Subcutaneous abdominal adipose tissue (tissue), 5 donors: ENCODE measurements around the gene TPM1.
"Not testable (repeated sequence)": the region's sequence is repeated elsewhere in the genome, so short reads cannot be mapped to it uniquely, and the experiment has no call there.

Source experiments
- H3K27ac ChIP-seq: one replicate; pipeline ENCODE4 v1.7.0; 2013; ENCODE audit warnings: low read depth, mild to moderate bottlenecking, inconsistent platforms, low read length, moderate library complexity
- H3K27me3 ChIP-seq, 5 donors: one replicate each; pipeline ENCODE4 v1.7.0; 2013; ENCODE audit warnings: low read length in 5 of 5, inconsistent platforms in 1 of 5; ENCODE audit not compliant: control insufficient read depth in 5 of 5, insufficient read depth in 4 of 5
- H3K36me3 ChIP-seq, 5 donors: one replicate each; pipeline ENCODE4 v1.7.0; 2013; ENCODE audit warnings: low read length in 5 of 5; ENCODE audit not compliant: control insufficient read depth in 5 of 5, insufficient read depth in 5 of 5
- H3K4me1 ChIP-seq, 5 donors: one replicate each; pipeline ENCODE4 v1.7.0; 2013; ENCODE audit warnings: low read length in 5 of 5, mild to moderate bottlenecking in 3 of 5, moderate library complexity in 1 of 5; ENCODE audit not compliant: control insufficient read depth in 5 of 5, insufficient read depth in 5 of 5
- H3K4me3 ChIP-seq, 5 donors: one replicate each; pipeline ENCODE4 v1.7.0; 2013; ENCODE audit warnings: low read length in 5 of 5, low read depth in 1 of 5
- H3K9ac ChIP-seq, 5 donors: one replicate each; pipeline ENCODE4 v1.7.0; 2013; ENCODE audit warnings: low read length in 5 of 5, mild to moderate bottlenecking in 4 of 5, moderate library complexity in 3 of 5
- H3K9me3 ChIP-seq, 5 donors: one replicate each; pipeline ENCODE4 v1.7.0; 2013; ENCODE audit warnings: low read length in 5 of 5; ENCODE audit not compliant: control insufficient read depth in 5 of 5
- donor health status: healthy.
- donor health status: healthy.
- donor health status: healthy.
- donor health status: healthy.
- donor health status: healthy.

Gene TPM1

DNA sequence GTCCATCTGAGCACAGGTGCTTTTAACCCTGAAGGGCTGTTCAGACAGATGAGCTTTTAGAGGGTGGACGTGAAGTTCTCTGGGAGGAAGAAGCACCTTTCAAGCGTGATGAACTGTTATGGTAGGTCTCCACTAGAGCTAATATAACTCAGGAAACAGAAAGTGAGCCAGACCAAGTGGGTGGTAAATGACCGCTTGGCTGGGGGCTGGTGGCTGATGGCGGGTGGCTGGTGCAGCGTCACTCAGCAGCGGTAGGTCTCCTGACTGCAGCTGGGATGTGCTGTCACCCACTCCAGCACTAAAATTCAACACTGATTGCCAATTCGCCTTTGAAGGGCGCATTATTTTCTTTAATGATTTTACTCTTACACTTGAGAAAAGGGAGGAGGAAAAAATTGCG lies 47.9 kb downstream of the TPM1 start:
- peaks cover 8 to 20% (median 12%) of the 10 kb centered on the region in 5 donors for H3K4me1 ChIP-seq
- no peaks in the 10 kb centered on the region for H3K9me3 ChIP-seq
- no peak overlapping the region for H3K4me3 ChIP-seq
- H3K9ac ChIP-seq = no peak overlapping the region
- H3K27me3 ChIP-seq = no peaks in the 10 kb centered on the region
- H3K36me3 ChIP-seq = no peaks in the 10 kb centered on the region
- H3K27ac ChIP-seq = no peak overlapping the region

- H3K36me3 ChIP-seq = no peaks in the 10 kb centered on the region
- H3K4me3 ChIP-seq = no peak overlapping the region
- H3K9me3 ChIP-seq = no peaks in the 10 kb centered on the region
- H3K27me3 ChIP-seq = no peaks in the 10 kb centered on the region
- H3K4me1 ChIP-seq = peaks cover 8 to 20% (median 12%) of the 10 kb centered on the region in 5 donors
- H3K9ac ChIP-seq = no peak overlapping the region
- H3K27ac ChIP-seq = no peak overlapping the region
These were observed 48.3 kb downstream of the TPM1 start for GRCh38 chr15:63090887-63091286.

DNA sequence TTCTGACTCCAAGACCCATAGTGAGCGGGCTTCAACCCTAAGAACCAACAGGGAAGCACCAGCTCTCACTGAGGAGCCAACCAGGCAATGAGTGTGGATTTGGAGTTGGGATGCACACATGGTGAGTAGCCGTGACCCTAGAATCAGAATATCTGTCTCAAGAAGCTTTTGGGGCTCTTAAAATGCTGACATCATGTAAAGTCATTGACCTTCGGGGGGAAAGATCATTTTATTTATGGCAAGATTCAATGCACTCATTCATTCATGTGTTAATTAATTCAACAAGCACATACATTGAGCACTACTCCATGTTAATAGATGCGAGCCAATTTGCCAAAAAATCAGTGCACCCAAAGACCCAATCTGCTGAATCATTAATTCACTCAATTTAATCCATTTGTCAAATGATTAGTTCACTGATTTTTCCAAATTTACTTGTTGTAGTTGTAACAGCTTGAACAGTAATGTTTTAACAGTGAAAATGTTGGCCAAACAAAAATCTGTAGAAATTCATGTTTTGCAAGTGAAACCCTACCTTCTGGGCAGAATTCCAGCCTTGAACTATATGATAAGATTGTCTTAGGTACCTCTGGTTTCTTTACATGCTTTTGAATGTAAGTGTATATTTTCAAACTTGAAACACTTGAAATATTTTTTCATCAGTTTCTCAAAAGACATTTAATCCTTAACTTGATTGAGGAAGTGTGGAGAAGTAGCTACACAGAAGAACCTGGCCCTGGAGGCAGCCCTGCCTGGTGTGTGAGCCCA lies 49.3 kb downstream of the TPM1 start:
- Histone ChIP-seq H3K27me3 (no peaks in the 10 kb centered on the region), H3K4me3 (no peak overlapping the region), H3K27ac (no peak overlapping the region), H3K9me3 (no peaks in the 10 kb centered on the region), H3K9ac (no peak overlapping the region), H3K4me1 (peaks cover 8 to 18% (median 12%) of the 10 kb centered on the region in 5 donors), H3K36me3 (no peaks in the 10 kb centered on the region)

GRCh38 chr15:63093486-63094205 lies 51.1 kb downstream of the TPM1 start:
- Histone ChIP-seq H3K4me3 (no peak overlapping the region), H3K27me3 (no peaks in the 10 kb centered on the region), H3K27ac (no peak overlapping the region), H3K36me3 (no peaks in the 10 kb centered on the region), H3K9me3 (no peaks in the 10 kb centered on the region), H3K9ac (no peak overlapping the region), H3K4me1 (peaks cover 8 to 17% (median 10%) of the 10 kb centered on the region in 5 donors)

DNA sequence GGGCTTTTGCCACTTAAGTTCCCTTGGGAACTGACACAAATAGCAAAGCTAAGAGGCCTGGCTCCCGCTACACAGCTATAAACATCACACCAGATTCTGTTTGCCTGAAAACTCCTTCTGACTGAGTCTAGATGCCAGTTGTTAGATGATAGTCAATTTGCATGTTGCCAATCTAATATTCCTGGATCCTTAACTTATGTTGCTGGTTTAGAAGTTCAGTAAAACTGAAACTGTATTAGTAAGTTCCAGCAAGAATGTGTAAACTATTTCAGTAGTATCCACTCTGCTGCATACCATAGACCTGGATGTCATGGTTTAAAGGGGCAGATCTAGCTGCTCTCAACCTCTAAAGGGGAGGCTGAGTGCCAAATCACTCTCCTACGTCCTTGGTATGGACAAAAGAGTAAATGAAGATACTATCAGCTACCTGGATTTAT lies 52.0 kb downstream of the TPM1 start:
- Histone ChIP-seq H3K9me3 (no peaks in the 10 kb centered on the region), H3K27ac (no peak overlapping the region), H3K4me3 (no peak overlapping the region), H3K27me3 (no peaks in the 10 kb centered on the region), H3K4me1 (peaks cover 0 to 8% (median 2%) of the 10 kb centered on the region in 5 donors), H3K9ac (no peak overlapping the region), H3K36me3 (no peaks in the 10 kb centered on the region)

- H3K36me3 ChIP-seq = no peaks in the 10 kb centered on the region
- no peak overlapping the region for H3K4me3 ChIP-seq
- H3K27ac ChIP-seq = no peak overlapping the region
- H3K9ac ChIP-seq = no peak overlapping the region
- no peaks in the 10 kb centered on the region for H3K9me3 ChIP-seq
- H3K4me1 ChIP-seq = peaks cover 0 to 5% (median 0%) of the 10 kb centered on the region in 5 donors
- no peaks in the 10 kb centered on the region for H3K27me3 ChIP-seq
These were observed 53.6 kb downstream of the TPM1 start for GRCh38 chr15:63096178-63096577.

DNA sequence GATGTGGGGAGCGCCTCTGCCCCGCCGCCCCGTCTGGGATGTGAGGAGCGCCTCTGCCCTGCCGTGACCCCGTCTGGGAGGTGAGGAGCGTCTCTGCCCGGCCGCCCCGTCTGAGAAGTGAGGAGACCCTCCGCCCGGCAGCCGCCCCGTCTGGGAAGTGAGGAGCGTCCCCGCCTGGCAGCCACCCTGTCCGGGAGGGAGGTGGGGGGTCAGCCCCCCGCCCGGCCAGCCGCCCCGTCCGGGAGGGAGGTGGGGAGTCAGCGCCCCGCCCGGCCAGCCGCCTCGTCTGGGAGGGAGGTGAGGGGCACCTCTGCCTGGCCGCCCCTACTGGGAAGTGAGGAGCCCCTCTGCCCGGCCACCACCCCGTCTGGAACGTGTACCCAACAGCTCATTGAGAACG lies 56.4 kb downstream of the TPM1 start:
- not testable (repeated sequence) for H3K9me3 ChIP-seq, H3K9ac ChIP-seq, H3K27me3 ChIP-seq, H3K4me3 ChIP-seq, H3K4me1 ChIP-seq, H3K36me3 ChIP-seq, H3K27ac ChIP-seq

- H3K4me3 ChIP-seq, H3K9ac ChIP-seq, H3K4me1 ChIP-seq, H3K27ac ChIP-seq, H3K36me3 ChIP-seq, H3K27me3 ChIP-seq, H3K9me3 ChIP-seq: not testable (repeated sequence)
These were observed 57.0 kb downstream of the TPM1 start for GRCh38 chr15:63099581-63099980.

DNA sequence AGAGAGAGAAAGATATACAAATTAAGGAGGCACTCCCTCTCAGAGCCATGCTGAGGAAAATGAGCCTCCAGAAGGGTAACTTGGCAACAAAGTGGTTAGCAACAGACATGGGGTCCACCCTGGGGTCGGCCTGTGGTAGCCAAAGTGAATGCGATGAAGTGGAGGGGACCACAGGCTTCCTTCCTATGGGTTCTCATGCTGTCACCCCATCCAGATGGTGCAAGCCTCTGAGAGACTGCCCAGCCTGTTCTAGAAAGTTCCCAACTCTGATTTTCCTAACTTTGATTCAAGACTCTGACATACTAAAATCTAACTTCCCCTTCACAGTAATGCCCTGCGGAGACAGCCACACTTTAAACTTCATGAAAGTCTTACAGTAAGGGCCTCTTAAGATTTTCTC lies 60.9 kb downstream of the TPM1 start:
- Histone ChIP-seq H3K27me3 (no peaks in the 10 kb centered on the region), H3K9ac (no peak overlapping the region), H3K36me3 (no peaks in the 10 kb centered on the region), H3K9me3 (no peaks in the 10 kb centered on the region), H3K27ac (no peak overlapping the region), H3K4me1 (peaks cover 0 to 8% (median 0%) of the 10 kb centered on the region in 5 donors), H3K4me3 (no peak overlapping the region)

DNA sequence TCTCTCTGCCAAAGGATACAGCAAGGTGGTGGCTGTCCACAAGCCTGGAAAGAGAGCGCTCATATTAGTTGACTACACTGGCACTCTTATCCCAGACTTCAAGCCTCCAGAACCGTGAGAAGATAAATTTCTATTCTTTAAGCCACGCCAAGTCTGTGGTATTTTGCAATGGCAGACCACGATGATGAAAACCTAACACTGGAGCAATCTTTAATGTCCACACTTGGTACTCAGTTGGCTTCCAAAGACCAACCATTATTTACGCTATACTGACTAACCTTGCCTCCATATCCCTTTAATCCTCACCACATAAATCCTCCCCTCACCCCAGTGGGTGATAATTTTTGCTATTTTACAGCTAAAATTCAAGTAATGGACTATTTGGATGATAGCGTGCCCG lies 62.2 kb downstream of the TPM1 start:
- H3K4me1 ChIP-seq = peaks cover 0 to 8% (median 0%) of the 10 kb centered on the region in 5 donors
- no peaks in the 10 kb centered on the region for H3K36me3 ChIP-seq
- no peaks in the 10 kb centered on the region for H3K27me3 ChIP-seq
- H3K27ac ChIP-seq = no peak overlapping the region
- no peak overlapping the region for H3K9ac ChIP-seq
- H3K9me3 ChIP-seq = no peaks in the 10 kb centered on the region
- H3K4me3 ChIP-seq = no peak overlapping the region
